NCI-H2081 (cell line): Measurements from ENCODE around the gene BMPER.

Source experiments
- DNase-seq, 2 experiments: peaks; one replicate each; lab custom pipeline; 2025; lab: John Stamatoyannopoulos, UW

The BMPER gene

GRCh38 chr7:33923440-33924229 lies 18.3 kb downstream of the BMPER start:
- no peak for DNase-seq

- DNase-seq: no peak
Measured at GRCh38 chr7:33926535-33926934, 21.2 kb downstream of the BMPER start.

GRCh38 chr7:33928986-33929385 lies 23.6 kb downstream of the BMPER start:
- DNase-seq: no peak

- no peak for DNase-seq
Measured at GRCh38 chr7:33932221-33932620, 26.9 kb downstream of the BMPER start.

- peak; percentile 68 to 86 for DNase-seq
Measured at GRCh38 chr7:33932832-33933468, 27.6 kb downstream of the BMPER start.

GRCh38 chr7:33933611-33934281 lies 28.4 kb downstream of the BMPER start:
- DNase-seq: no peak

GRCh38 chr7:33934391-33934790 lies 29.1 kb downstream of the BMPER start:
- no peak for DNase-seq

- no peak for DNase-seq
Measured at GRCh38 chr7:33936503-33936902, 31.2 kb downstream of the BMPER start.

- no peak for DNase-seq
Measured at GRCh38 chr7:33937871-33938270, 32.5 kb downstream of the BMPER start.

GRCh38 chr7:33939121-33939520 lies 33.8 kb downstream of the BMPER start:
- DNase-seq: no peak

GRCh38 chr7:33940503-33940902 lies 35.2 kb downstream of the BMPER start:
- DNase-seq: no peak

- no peak for DNase-seq
Measured at GRCh38 chr7:33941418-33941817, 36.1 kb downstream of the BMPER start.

GRCh38 chr7:33946094-33946699 lies 40.9 kb downstream of the BMPER start:
- no peak for DNase-seq

- DNase-seq: no peak
Measured at GRCh38 chr7:33950047-33950714, 44.8 kb downstream of the BMPER start.

- DNase-seq: no peak
Measured at GRCh38 chr7:33952824-33953223, 47.5 kb downstream of the BMPER start.

- no peak for DNase-seq
Measured at GRCh38 chr7:33958104-33958503, 52.8 kb downstream of the BMPER start.

- DNase-seq: no peak
Measured at GRCh38 chr7:33959676-33960075, 54.3 kb downstream of the BMPER start.

GRCh38 chr7:33961948-33962347 lies 56.6 kb downstream of the BMPER start:
- no peak for DNase-seq

GRCh38 chr7:33964417-33965182 lies 59.3 kb downstream of the BMPER start:
- DNase-seq: no peak

- no peak for DNase-seq
Measured at GRCh38 chr7:33965183-33965744, 59.9 kb downstream of the BMPER start.

GRCh38 chr7:33968591-33968990 lies 63.3 kb downstream of the BMPER start:
- no peak for DNase-seq
